Retinal pigment epithelial cell (primary cell): Measurements from ENCODE around the gene FRK.

Source experiments
- DNase-seq: peaks from one replicate; pipeline ENCODE4 v3.0.0-alpha.2; 2010; ENCODE audit warnings: low read depth
- H3K4me3 ChIP-seq: 2 replicates; pipeline ENCODE4 v1.5.1; 2011; ENCODE audit warnings: mild to moderate bottlenecking, low read length, control low read depth, moderate library complexity
- TF ChIP-seq, protein P1 (sequence below): conservative IDR thresholded peaks from 2 replicates; pipeline ENCODE4 v1.5.1; 2011; ENCODE audit warnings: low read depth, low read length, control low read depth, inconsistent platforms

Gene FRK

DNA sequence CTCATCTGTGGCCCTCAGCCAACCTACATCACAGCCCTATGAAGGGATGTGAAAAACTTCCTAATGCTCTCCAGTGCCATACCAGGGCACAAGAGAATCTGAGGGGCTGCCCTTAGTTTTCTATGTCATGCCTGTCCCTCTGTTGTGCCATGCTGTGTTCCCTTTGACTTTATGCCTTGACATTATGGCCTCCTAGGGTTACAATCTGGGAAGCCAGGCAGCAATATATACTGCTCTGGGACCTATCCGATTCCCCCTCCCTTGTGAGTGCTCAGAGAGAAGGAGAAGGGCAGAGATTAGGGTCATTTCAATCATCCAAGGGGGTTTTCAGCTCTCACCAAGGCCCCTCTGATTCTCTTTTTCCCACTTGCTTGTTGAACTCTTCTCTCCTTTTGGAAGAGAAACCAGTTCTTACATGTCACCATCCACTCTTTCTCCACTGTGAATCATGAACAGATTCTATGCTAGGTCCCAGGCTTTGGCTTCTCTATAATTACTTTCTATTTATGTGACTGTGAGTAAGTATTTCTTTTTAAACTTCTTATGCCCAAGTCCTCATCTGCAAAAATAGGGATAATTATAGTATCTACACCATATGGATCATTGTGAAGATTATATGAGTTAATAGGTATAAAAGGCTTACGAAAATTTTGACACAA, 14.2 kb upstream of the FRK start:
- no peak for DNase-seq
- H3K4me3 ChIP-seq, result no peak overlapping the region
- TF ChIP-seq, protein P1, sequence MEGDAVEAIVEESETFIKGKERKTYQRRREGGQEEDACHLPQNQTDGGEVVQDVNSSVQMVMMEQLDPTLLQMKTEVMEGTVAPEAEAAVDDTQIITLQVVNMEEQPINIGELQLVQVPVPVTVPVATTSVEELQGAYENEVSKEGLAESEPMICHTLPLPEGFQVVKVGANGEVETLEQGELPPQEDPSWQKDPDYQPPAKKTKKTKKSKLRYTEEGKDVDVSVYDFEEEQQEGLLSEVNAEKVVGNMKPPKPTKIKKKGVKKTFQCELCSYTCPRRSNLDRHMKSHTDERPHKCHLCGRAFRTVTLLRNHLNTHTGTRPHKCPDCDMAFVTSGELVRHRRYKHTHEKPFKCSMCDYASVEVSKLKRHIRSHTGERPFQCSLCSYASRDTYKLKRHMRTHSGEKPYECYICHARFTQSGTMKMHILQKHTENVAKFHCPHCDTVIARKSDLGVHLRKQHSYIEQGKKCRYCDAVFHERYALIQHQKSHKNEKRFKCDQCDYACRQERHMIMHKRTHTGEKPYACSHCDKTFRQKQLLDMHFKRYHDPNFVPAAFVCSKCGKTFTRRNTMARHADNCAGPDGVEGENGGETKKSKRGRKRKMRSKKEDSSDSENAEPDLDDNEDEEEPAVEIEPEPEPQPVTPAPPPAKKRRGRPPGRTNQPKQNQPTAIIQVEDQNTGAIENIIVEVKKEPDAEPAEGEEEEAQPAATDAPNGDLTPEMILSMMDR, result no peak

DNA sequence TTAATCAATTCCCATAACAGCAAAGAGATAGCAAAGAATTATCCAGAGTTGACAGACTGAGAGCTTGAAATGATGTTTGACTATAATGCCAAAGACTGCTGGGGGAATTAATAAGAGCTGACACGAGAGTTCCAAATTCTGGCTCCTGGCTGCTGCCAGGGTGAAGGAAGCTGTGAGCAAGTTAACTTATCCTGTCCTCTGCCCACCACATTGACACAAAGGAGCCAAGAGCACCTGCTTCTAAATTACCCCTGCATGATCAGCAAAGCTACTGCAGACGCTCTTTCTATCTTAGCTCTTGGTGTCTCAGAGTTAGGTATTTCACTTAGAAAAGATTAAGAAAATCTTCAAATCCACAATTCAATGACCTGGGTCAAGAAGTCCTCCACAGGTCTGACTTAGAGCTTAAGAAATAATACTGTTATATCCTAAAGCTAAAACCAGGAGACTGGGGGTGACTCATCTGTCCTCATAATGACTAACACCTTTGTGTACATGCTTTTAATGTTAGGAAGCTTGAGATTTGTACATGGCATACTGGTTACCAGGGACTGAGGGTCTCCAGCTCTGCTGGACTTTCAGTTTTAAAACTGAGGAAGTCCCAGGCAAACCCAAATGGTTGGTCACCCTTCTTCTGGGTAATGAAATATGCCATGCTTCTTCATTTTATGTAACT, 13.2 kb upstream of the FRK start:
- DNase-seq, result peak; percentile 23
- TF ChIP-seq, protein P1, result no peak
- no peak overlapping the region for H3K4me3 ChIP-seq

DNA sequence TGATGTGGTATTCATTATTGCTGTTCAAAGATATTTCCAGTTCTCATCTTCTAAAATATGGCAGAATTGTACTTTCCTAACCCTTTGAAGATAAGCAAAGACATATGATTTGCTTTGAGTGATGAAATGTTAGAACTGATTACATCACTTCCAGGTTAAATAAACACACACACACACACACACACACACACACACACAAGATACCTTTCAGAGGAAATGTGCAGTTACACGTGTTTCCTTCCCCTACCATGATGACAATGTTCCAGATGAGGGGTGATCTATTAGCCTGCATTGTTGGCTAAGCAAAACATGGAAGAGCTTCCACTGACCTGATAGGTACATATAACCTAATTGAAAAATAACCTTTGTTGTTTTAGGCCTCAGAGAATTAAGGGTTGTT, 11.7 kb upstream of the FRK start:
- no peak for DNase-seq
- no peak overlapping the region for H3K4me3 ChIP-seq
- TF ChIP-seq, protein P1, result no peak

DNA sequence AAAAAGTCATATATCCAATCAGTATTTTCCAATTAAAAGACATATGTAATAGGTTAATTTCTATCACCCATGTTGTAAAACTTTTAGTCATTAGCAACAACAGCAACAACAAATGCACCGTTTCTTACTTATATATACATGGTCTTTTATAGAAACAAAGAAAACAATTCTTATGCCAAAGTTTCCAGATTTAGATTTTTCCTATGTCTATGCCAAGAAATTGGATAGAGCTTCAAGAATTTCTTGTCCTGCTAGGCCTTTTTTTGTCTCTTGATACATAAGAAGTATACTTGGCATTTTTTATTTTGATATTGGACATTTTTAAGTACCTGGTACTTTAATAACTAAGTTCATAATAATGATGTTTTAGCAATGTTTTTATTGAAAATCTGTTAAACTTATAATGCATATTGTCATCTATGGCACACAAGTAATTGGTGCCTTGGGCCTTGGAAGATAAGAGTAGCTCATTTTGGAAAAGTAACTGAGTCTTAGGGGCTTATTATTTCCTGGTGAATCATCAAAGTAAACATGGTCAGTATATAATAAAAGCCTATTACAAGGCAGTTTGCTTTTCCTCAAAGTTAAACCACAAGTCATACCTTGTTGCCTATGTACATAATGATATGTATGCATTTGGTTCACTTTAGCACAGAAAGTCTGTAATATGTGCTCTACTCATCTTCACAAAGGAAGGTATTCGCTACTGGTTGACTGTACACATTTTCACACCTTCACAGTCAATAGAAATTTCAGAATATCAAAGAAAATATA, 10.1 kb upstream of the FRK start:
- no peak overlapping the region for H3K4me3 ChIP-seq
- DNase-seq, result no peak
- TF ChIP-seq, protein P1, result no peak

DNA sequence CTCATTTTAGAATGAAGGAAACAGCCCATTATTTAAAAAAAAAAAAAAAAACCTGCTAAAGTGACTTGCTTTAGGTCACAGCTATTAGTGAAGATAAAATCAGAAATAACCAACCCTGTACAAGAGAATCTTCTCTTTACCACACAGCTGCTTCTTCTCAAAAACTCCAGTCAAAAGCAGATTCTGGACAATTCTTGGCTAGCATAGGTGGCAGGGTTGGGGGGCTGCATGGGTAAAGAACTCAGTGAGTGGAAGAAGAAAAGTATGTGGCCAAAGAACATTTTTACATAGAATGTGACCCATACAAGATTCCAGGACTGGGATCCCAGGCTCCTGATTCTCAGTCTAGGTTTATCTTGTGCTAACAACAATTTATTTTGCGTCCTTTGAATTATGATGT, 9.4 kb upstream of the FRK start:
- no peak overlapping the region for H3K4me3 ChIP-seq
- TF ChIP-seq, protein P1, result no peak
- no peak for DNase-seq

DNA sequence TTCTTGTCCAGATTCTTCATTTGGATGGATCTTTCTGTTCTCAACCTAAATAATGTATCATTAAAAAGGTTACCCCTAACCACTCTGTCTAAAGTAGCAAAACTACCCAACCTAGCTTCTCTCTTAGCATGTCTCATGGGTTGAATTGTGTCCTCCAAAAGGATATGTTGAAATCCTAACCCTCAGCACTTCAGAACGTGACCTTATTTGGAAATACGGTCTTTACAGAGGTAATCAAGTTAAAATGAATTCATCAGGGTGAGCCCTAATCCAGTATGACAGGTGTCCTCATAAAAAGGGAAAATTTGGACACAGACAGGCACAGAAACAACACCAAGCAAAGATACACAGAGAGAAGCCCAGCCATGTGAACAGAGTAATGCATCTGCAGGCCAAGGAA, 6.1 kb upstream of the FRK start:
- TF ChIP-seq, protein P1, result no peak
- H3K4me3 ChIP-seq, result no peak overlapping the region
- DNase-seq, result no peak
